ENCODE results near the gene USP10.

Gene USP10

GRCh38 chr16:84759906-84760305 is 60.1 kb downstream of the USP10 start:
- TF ChIP-seq ZNF16 (tag by site-specific recombination; IDR thresholded peaks at IDR 0.05; ENCODE audit: low read depth) = no peak
- TF ChIP-seq ZFP3 (tag by site-specific recombination; IDR thresholded peaks at IDR 0.05; ENCODE audit: low read depth) = no peak
- no peak for TF ChIP-seq ZNF560 (tag by site-specific recombination; IDR thresholded peaks at IDR 0.05; ENCODE audit: borderline replicate concordance)
- no peak for TF ChIP-seq ZBTB26 (tag by site-specific recombination; optimal IDR thresholded peaks at IDR 0.05)
- no peak for TF ChIP-seq ZNF341 (tag by site-specific recombination; IDR thresholded peaks at IDR 0.05; ENCODE audit: low read depth)
- no peak for TF ChIP-seq ZNF600 (tag by site-specific recombination; IDR thresholded peaks at IDR 0.05)
- no peak for TF ChIP-seq ZNF558 (tag by site-specific recombination; IDR thresholded peaks at IDR 0.05)
- TF ChIP-seq ZNF211 (tag by site-specific recombination; IDR thresholded peaks at IDR 0.05; ENCODE audit: low read depth) = no peak
- TF ChIP-seq ZNF621 (tag by site-specific recombination; IDR thresholded peaks at IDR 0.05) = no peak
- TF ChIP-seq ZNF416 (tag by site-specific recombination; IDR thresholded peaks at IDR 0.05) = no peak
- TF ChIP-seq SALL2 (tag by site-specific recombination; IDR thresholded peaks at IDR 0.05; ENCODE audit: borderline replicate concordance) = no peak
- no peak for TF ChIP-seq ZNF184 (tag by site-specific recombination; IDR thresholded peaks at IDR 0.05)
- TF ChIP-seq ZNF561 (tag by site-specific recombination; IDR thresholded peaks at IDR 0.05; ENCODE audit: borderline replicate concordance) = no peak
- no peak for TF ChIP-seq ZBTB48 (tag by site-specific recombination; IDR thresholded peaks at IDR 0.05)
- no peak for TF ChIP-seq ZBTB49 (tag by site-specific recombination; IDR thresholded peaks at IDR 0.05; ENCODE audit: low read depth)
- no peak for TF ChIP-seq ELK4 (IDR thresholded peaks at IDR 0.05; ENCODE audit: borderline replicate concordance, low read depth, low read length)
- TF ChIP-seq KLF9 (tag by site-specific recombination; IDR thresholded peaks at IDR 0.05; ENCODE audit: low read depth) = no peak
- no peak for TF ChIP-seq ZNF214 (tag by site-specific recombination; IDR thresholded peaks at IDR 0.05; ENCODE audit: borderline replicate concordance)
- no peak for TF ChIP-seq ZNF701 (tag by site-specific recombination; IDR thresholded peaks at IDR 0.05)
- TF ChIP-seq ZNF518A (tag by site-specific recombination; conservative IDR thresholded peaks at IDR 0.05; ENCODE audit: low read depth) = no peak
- Histone ChIP-seq H3K36me3 (ENCODE audit: control insufficient read depth in 2 of 2, insufficient read depth in 1 of 2, low read length in 2 of 2) (peaks cover 8 to 69% of the 10 kb centered on the region in 2 experiments; a peak in 2 of 3 replicates), H3K9me3 (ENCODE audit: control insufficient read depth, insufficient read depth, low read depth, low read length) (no peaks in the 10 kb centered on the region), H3K4me3 (ENCODE audit: low read depth, low read length) (no peak overlapping the region), H3K27ac (ENCODE audit: extremely low read depth, low read depth, low read length) (no peak overlapping the region), H3K4me1 (ENCODE audit: control insufficient read depth, insufficient read depth, low read length) (no peaks in the 10 kb centered on the region)
- ChIA-PET POLR2A (no interaction called here), CTCF (interaction anchor here (0.5 to 3.9 kb wide), 8 partner anchors 12 to 211 kb away, joined by 3 to 28 read pairs (median 4); no protein-coding TSS in a partner anchor)

Data from HEK293 (cell line).